H9 (cell line): ENCODE measurements around the gene AP1B1. TPM values are rescaled to one million over a fixed set of nuclear protein-coding genes. Genes with fewer than 3 reads are reported as not detected.

ENCODE experiments used
- DNase-seq: peaks from one replicate; pipeline ENCODE4 v3.0.0-alpha.2; 2017
- H2AFZ ChIP-seq: one replicate; pipeline ENCODE4 v1.6.1; 2013; ENCODE audit warnings: mild to moderate bottlenecking, low read length, control low read depth, moderate library complexity
- H2AK5ac ChIP-seq: 2 replicates; pipeline ENCODE4 v1.6.1; 2013; ENCODE audit warnings: low read length, control low read depth, mixed read lengths; ENCODE audit not compliant: insufficient read length
- H2BK120ac ChIP-seq: one replicate; pipeline ENCODE4 v1.6.1; 2013; ENCODE audit warnings: low read depth, mild to moderate bottlenecking, low read length, control low read depth, inconsistent platforms; ENCODE audit not compliant: poor library complexity, severe bottlenecking
- H2BK12ac ChIP-seq: 2 replicates; pipeline ENCODE4 v1.6.1; 2013; ENCODE audit warnings: low read length, control low read depth, mixed read lengths, low read depth; ENCODE audit not compliant: insufficient read length
- H2BK15ac ChIP-seq: 2 replicates; pipeline ENCODE4 v1.6.1; 2013; ENCODE audit warnings: low read depth, low read length, control low read depth
- H2BK20ac ChIP-seq: one replicate; pipeline ENCODE4 v1.6.1; 2013; ENCODE audit warnings: low read depth, mild to moderate bottlenecking, low read length, control low read depth, inconsistent platforms; ENCODE audit not compliant: poor library complexity, severe bottlenecking
- H2BK5ac ChIP-seq: 2 replicates; pipeline ENCODE4 v1.6.1; 2013; ENCODE audit warnings: low read length, control low read depth, mixed read lengths; ENCODE audit not compliant: insufficient read length
- H3K14ac ChIP-seq: 2 replicates; pipeline ENCODE4 v1.6.1; 2013; ENCODE audit warnings: low read length, control low read depth; ENCODE audit not compliant: insufficient read depth
- H3K18ac ChIP-seq: 2 replicates; pipeline ENCODE4 v1.6.1; 2013; ENCODE audit warnings: low read depth, mild to moderate bottlenecking, mixed read lengths, low read length, control low read depth; ENCODE audit not compliant: insufficient read length
- H3K23ac ChIP-seq: 2 replicates; pipeline ENCODE4 v1.6.1; 2013; ENCODE audit warnings: low read length, control low read depth, mixed read lengths, low read depth; ENCODE audit not compliant: insufficient read length
- H3K23me2 ChIP-seq: 2 replicates; pipeline ENCODE4 v1.6.1; 2013; ENCODE audit warnings: low read depth, mild to moderate bottlenecking, mixed read lengths, low read length, control low read depth; ENCODE audit not compliant: insufficient read length, poor library complexity, severe bottlenecking
- H3K27ac ChIP-seq: 2 replicates; pipeline ENCODE4 v1.5.1; 2013; ENCODE audit warnings: low read length, control low read depth, mixed read lengths, low read depth; ENCODE audit not compliant: insufficient read length
- H3K27me3 ChIP-seq: 2 replicates; pipeline ENCODE4 v1.6.1; 2013; ENCODE audit warnings: low read length, control low read depth, inconsistent platforms; ENCODE audit not compliant: insufficient read depth
- H3K4ac ChIP-seq: 2 replicates; pipeline ENCODE4 v1.6.1; 2013; ENCODE audit warnings: low read depth, mild to moderate bottlenecking, control low read depth, inconsistent platforms, low read length, moderate library complexity
- H3K4me1 ChIP-seq: 2 replicates; pipeline ENCODE4 v1.6.1; 2013; ENCODE audit warnings: low read length, control low read depth, inconsistent platforms; ENCODE audit not compliant: insufficient read depth
- H3K4me2 ChIP-seq: 2 replicates; pipeline ENCODE4 v1.6.1; 2013; ENCODE audit warnings: low read length, control low read depth, mixed read lengths; ENCODE audit not compliant: insufficient read length, insufficient read depth
- H3K56ac ChIP-seq: 2 replicates; pipeline ENCODE4 v1.6.1; 2013; ENCODE audit warnings: low read depth, mild to moderate bottlenecking, mixed read lengths, low read length, control low read depth; ENCODE audit not compliant: insufficient read length
- H3K79me1 ChIP-seq: 2 replicates; pipeline ENCODE4 v1.6.1; 2013; ENCODE audit warnings: low read depth, mild to moderate bottlenecking, moderate library complexity, low read length, control low read depth, inconsistent platforms; ENCODE audit not compliant: insufficient read depth, poor library complexity, severe bottlenecking
- H3K79me2 ChIP-seq: 2 replicates; pipeline ENCODE4 v1.6.1; 2013; ENCODE audit warnings: low read length, control low read depth, inconsistent platforms; ENCODE audit not compliant: insufficient read depth
- H3K9ac ChIP-seq: 2 replicates; pipeline ENCODE4 v1.6.1; 2013; ENCODE audit warnings: low read length, control low read depth, mixed read lengths; ENCODE audit not compliant: insufficient read length; ENCODE audit errors: extremely low read depth
- H3K9me3 ChIP-seq: one replicate; pipeline ENCODE4 v1.6.1; 2013; ENCODE audit warnings: low read depth, low read length, inconsistent platforms; ENCODE audit not compliant: control insufficient read depth
- H3T11ph ChIP-seq: one replicate; pipeline ENCODE4 v1.6.1; 2013; ENCODE audit warnings: mild to moderate bottlenecking, low read length, control low read depth, inconsistent platforms
- H4K20me1 ChIP-seq: one replicate; pipeline ENCODE4 v1.6.1; 2013; ENCODE audit not compliant: control insufficient read depth, insufficient read length, insufficient read depth
- H4K5ac ChIP-seq: 2 replicates; pipeline ENCODE4 v1.6.1; 2013; ENCODE audit warnings: low read depth, mild to moderate bottlenecking, mixed read lengths, low read length, control low read depth; ENCODE audit not compliant: insufficient read length
- H4K8ac ChIP-seq: replicated peaks from 2 replicates; pipeline ENCODE4 v1.6.1; 2013; ENCODE audit warnings: low read length, control low read depth, mixed read lengths, low read depth; ENCODE audit not compliant: insufficient read length
- H4K91ac ChIP-seq: 2 replicates; pipeline ENCODE4 v1.6.1; 2013; ENCODE audit warnings: low read depth, mild to moderate bottlenecking, moderate library complexity, mixed read lengths, low read length, control low read depth; ENCODE audit not compliant: insufficient read length
- H3K27ac Mint-ChIP-seq, 3 experiments: 2 replicates in 2 of 3; 3 replicates in 1 of 3; pipeline ENCODE4 v1.8.0; 2020 to 2021; ENCODE audit warnings: mixed read lengths in 3 of 3, mild to moderate bottlenecking in 1 of 3, moderate library complexity in 1 of 3
- H3K27me3 Mint-ChIP-seq: 2 replicates; pipeline ENCODE4 v1.8.0; 2021; ENCODE audit warnings: low read depth, mild to moderate bottlenecking, moderate library complexity, mixed read lengths
- H3K36me3 Mint-ChIP-seq, 3 experiments: 2 replicates in 2 of 3; 3 replicates in 1 of 3; pipeline ENCODE4 v1.8.0; 2020 to 2021; ENCODE audit warnings: low read depth in 3 of 3, mixed read lengths in 3 of 3; ENCODE audit not compliant: insufficient read depth in 1 of 3
- H3K4me1 Mint-ChIP-seq, 2 experiments: 2 replicates each; pipeline ENCODE4 v1.8.0; 2020; ENCODE audit warnings: mixed read lengths in 2 of 2
- H3K4me3 Mint-ChIP-seq, 2 experiments: 2 replicates in 1 of 2; 3 replicates in 1 of 2; pipeline ENCODE4 v1.8.0; 2020 to 2021; ENCODE audit warnings: mild to moderate bottlenecking in 2 of 2, mixed read lengths in 2 of 2, moderate library complexity in 1 of 2
- H3K9me3 Mint-ChIP-seq, 2 experiments: 2 replicates in 1 of 2; 3 replicates in 1 of 2; pipeline ENCODE4 v1.8.0; 2020; ENCODE audit warnings: mild to moderate bottlenecking in 2 of 2, mixed read lengths in 2 of 2, moderate library complexity in 1 of 2
- WGBS: extraction: QIAGEN DNeasy Blood & Tissue Kit; methylation state at CpG from one replicate; pipeline ENCODE4 v1.1.7; 2013; ENCODE audit warnings: missing lambda C conversion rate, low lambda C conversion rate, mixed read lengths; ENCODE audit not compliant: insufficient read length; ENCODE audit errors: extremely low coverage; 5-methylcytosine and 5-hydroxymethylcytosine counted together
- total RNA-seq: library from RNA; stranded (reverse); gene quantifications from 2 replicates; pipeline ENCODE4 v1.2.1, GENCODE V29; 2021
- TF ChIP-seq, protein P1 (sequence below): fragments of 200-600 bp; sonication (generic); conservative IDR thresholded peaks from 3 replicates; pipeline ENCODE4 v1.8.0; 2021; ENCODE audit warnings: antibody characterized with exemption, mild to moderate bottlenecking

The AP1B1 gene
- total RNA-seq, 1 experiment from 2014 or later, result 64.0 TPM

GRCh38 chr22:29325785-29326315, 62.5 kb downstream of the AP1B1 start:
- no peak overlapping the region for H3K27ac ChIP-seq
- no peak overlapping the region for H2BK20ac ChIP-seq
- no CpG with 5 or more reads among the region's 9 CpGs for WGBS
- H3K79me1 ChIP-seq, result no peaks in the 10 kb centered on the region
- Mint-ChIP-seq H3K27ac (0 out of 7 replicates have a peak overlapping the region, but pooled peaks of 1 of the 3 experiments have one; percentile 13), H3K4me3 (no peak overlapping the region), H3K9me3 (no peaks in the 10 kb centered on the region), H3K27me3 (no peaks in the 10 kb centered on the region), H3K36me3 (peaks cover 3 to 19% (median 18%) of the 10 kb centered on the region in 3 experiments; a peak in 5 of 7 replicates), H3K4me1 (peaks cover under 1 to 1% of the 10 kb centered on the region in 2 experiments; a peak in 2 of 4 replicates)
- no peaks in the 10 kb centered on the region for H3K9me3 ChIP-seq
- no peak overlapping the region for H2BK120ac ChIP-seq
- no peaks in the 10 kb centered on the region for H4K20me1 ChIP-seq
- H3K23me2 ChIP-seq, result no peaks in the 10 kb centered on the region
- H3K4ac ChIP-seq, result no peak overlapping the region
- H3K79me2 ChIP-seq, result no peaks in the 10 kb centered on the region
- H3K56ac ChIP-seq, result no peak overlapping the region
- H2AFZ ChIP-seq, result no peak overlapping the region
- no peak overlapping the region for H2BK12ac ChIP-seq
- H3K23ac ChIP-seq, result no peak overlapping the region
- H3K14ac ChIP-seq, result no peak overlapping the region
- no peaks in the 10 kb centered on the region for H3K27me3 ChIP-seq
- TF ChIP-seq, protein P1, sequence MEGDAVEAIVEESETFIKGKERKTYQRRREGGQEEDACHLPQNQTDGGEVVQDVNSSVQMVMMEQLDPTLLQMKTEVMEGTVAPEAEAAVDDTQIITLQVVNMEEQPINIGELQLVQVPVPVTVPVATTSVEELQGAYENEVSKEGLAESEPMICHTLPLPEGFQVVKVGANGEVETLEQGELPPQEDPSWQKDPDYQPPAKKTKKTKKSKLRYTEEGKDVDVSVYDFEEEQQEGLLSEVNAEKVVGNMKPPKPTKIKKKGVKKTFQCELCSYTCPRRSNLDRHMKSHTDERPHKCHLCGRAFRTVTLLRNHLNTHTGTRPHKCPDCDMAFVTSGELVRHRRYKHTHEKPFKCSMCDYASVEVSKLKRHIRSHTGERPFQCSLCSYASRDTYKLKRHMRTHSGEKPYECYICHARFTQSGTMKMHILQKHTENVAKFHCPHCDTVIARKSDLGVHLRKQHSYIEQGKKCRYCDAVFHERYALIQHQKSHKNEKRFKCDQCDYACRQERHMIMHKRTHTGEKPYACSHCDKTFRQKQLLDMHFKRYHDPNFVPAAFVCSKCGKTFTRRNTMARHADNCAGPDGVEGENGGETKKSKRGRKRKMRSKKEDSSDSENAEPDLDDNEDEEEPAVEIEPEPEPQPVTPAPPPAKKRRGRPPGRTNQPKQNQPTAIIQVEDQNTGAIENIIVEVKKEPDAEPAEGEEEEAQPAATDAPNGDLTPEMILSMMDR, result no peak
- no peak overlapping the region for H2BK15ac ChIP-seq
- H2AK5ac ChIP-seq, result no peak overlapping the region
- H2BK5ac ChIP-seq, result no peak overlapping the region
- no peak overlapping the region for H3K18ac ChIP-seq
- DNase-seq, result no peak
- H3K4me1 ChIP-seq, result no peaks in the 10 kb centered on the region
- H4K5ac ChIP-seq, result no peak overlapping the region
- H3K9ac ChIP-seq, result no peak overlapping the region
- H4K8ac ChIP-seq, result no peak overlapping the region
- no peak overlapping the region for H3T11ph ChIP-seq
- no peak overlapping the region for H3K4me2 ChIP-seq
- no peak overlapping the region for H4K91ac ChIP-seq
